NCI-H2171 treated with DMSO at 0.1 percent for 48 hours (cell line): Measurements from ENCODE around the gene CEACAM21.
"Not testable (repeated sequence)": the region's sequence is repeated elsewhere in the genome, so short reads cannot be mapped to it uniquely, and the experiment has no call there.

Experiments
- DNase-seq: peaks from one replicate; lab custom pipeline; 2025; lab: John Stamatoyannopoulos, UW

Gene CEACAM21

DNA sequence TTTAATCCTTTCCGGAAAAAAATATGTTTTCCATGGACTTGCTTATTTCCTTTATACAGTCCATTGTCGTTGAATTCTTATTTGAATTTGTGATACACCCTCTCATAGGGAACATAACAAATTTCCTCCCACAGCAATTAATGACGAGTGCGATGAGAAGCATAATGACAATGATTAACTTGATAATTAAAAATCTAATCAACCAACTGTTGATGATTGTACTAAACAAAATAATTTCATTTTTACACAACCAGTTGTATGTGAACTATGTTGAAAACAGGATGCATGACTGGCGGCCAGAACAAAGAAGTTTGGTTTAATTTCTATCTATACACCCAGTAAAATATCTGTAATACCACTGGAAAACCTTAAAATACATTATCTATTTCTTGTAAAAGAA, 26.1 kb upstream of the CEACAM21 start:
- no peak for DNase-seq

DNA sequence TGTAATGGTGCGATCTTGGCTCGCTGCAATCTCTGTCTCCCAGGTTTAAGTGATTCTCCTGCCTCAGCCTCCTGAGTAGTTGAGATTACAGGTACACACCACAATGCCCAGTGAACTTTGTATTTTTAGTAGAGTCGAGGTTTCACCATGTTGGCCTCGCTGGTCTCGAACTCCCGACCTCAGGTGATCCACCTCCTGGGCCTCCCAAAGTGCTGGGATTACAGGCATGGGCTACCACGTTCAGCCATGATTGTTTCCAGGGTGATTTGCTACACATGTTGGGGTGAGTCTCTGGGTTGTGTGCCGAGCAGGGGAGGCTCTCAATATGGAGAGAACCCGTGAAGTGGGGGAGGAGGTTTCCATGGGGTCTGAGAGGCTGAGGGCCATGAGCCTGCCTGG, 24.8 kb upstream of the CEACAM21 start:
- DNase-seq, result no peak

DNA sequence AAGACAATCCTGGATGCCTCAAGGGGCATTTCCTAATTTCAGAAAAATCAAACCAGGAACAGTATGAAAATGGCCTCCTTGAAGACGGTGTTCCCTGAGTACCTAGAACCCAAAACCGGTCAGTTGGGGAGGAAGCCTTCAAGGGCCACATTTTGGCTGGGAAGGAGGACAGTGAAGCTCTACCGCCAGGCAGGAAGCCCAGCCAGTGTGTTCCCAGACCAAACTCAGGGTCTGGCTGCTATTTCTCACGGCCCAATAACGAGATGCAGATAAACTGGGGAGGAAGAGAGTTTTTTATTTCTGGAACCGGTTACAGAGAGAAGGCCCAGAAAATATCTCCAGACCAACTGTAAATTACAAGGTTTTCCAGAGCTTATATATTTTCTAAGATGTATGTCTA, 24.3 kb upstream of the CEACAM21 start:
- DNase-seq, result no peak

DNA sequence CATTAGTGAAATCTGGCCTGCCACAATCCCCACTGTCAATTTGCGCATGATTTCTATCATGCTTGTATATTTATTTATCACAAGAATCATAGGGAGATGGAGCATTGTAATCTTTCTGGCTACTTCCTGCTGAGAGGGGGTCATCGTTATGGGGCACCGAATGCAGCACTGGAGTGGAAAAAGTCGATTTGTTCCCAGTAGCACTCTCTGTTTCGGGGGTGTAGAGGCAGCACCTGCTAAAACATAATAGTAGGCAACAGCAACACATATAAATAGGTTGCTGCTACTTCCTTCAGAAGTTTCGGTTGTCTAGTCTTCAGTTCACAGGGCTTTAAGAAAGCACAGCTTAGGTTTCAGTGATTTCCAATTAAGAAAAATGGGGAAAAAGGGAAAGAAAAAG, 23.4 kb upstream of the CEACAM21 start:
- DNase-seq, result no peak

DNA sequence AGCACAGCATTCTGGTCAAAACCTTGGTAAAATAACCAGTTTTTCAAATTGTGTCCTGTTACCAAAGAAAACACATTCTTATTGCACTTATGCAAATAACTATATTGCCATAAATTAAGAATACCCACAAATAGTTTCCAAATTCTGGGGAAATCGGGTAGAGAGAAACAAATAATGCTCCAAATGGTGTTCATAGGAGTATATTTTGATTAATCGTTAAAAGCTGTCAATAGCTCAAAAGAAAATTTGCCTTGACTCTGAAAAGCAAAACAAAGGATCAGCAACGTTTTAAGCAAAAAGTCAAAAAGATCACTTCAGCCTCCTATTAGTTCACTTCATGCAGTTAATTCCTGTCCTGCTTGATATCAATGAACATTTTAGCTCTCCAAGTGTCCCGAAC, 22.2 kb upstream of the CEACAM21 start:
- no peak for DNase-seq

DNA sequence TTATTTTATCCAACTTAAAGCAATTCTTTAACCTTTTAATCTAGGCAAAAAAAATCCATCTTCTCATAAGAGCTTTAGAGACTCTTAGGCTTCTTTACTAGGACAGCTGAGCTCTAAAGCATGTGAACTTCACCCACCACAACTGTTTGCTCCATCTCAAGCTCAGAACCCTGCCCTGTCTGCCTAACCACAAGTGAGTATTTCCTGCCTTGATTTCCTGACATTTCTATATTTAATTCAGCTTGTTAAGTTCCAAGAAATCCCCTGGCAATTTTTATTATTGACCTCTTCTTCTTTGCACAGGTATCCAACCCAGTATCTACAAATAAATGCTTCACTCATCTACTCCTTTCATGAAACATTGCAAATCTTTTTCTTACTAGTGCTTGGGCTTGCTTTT, 21.1 kb upstream of the CEACAM21 start:
- DNase-seq, result no peak

DNA sequence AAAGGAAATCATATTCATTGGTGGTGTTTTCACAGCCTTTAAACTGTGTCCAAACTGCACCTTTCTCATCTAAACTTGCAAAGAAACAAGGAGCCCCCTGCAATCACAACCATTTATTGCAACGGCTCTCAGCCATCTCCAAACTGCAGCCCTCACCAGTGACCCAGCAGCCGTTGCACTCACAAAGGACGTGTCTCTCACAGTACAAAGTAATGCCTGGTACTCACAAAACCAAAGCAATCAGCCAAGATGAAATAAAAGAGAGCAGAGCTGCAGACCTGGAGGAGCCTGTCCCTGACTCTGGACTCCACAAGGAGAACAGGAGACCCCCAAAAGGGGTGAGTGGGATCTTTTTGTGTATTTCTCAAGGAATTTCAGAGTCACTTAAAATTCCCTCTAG, 20.2 kb upstream of the CEACAM21 start:
- DNase-seq, result no peak

DNA sequence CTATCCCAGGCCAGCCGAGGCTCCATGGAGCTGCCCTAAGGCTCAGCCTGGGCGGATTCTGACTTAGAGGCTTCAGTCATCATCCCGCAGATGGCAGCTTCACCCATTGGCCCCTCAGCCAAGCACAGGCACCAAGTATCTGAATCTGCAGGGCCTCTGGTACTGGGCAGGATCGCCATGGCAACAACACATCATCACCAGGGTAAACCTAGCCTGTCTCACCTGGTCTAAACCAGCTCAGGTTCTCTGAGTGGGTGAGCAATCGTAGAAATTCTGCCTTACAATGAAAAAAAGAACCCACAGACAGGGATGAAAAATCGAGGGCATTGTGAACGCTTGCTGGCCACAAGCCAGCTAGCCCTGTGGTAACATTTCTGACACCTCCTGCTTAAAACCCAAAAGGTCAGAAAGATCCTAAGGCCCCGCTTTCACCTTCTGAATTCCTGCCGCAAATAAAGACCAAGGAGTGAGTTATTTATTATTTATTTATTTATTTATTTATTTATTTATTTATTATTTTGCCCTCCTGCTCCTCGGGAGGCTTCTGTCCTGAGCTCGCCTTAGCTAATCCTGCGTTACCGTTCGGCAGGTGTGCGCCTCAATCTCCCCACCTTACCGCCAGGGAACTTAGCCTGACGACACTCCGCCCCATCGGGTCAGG, 12.0 kb upstream of the CEACAM21 start:
- no peak for DNase-seq

DNA sequence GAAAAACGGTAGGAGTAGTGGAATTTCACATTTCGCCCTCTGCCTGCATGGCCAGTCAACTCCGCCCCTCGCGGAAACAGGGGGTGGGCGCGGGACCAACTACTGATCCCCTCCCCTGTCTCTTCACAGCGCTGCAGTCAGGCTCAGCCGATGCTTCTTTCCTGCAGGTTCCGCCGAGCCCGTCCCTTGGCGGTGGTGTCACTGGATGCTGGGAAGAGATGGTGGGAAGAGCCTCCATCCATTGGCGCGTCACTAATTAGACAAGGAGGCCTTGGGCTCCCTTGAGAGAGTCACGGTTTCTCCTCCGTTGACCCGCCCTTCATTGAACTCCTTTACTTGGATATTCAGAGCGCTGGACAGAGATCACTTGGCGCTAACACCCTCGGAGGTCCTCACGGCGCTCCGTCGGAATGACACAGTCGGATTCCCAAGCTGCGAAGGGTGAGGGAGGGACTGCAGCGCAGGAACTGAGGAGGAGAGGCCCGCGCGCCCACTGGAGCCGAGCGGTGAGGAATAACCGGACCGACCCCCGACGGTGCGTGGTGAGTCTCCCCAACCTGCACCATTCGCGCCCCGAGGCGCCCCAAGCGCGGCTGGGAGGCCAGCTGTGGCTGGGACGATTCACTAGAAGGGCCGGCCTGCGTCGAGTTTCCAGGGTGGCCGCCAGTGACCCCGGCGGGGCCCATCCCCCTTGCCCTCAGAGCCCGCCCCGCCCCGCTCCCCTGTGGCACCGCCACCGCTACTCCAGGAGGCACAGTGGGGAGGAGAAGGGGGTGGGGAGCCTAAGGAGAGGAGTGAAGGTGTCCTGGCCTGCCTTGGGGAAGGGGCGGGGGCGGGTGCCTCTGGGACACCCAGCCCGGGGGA, 11.2 kb upstream of the CEACAM21 start:
- DNase-seq, result no peak

DNA sequence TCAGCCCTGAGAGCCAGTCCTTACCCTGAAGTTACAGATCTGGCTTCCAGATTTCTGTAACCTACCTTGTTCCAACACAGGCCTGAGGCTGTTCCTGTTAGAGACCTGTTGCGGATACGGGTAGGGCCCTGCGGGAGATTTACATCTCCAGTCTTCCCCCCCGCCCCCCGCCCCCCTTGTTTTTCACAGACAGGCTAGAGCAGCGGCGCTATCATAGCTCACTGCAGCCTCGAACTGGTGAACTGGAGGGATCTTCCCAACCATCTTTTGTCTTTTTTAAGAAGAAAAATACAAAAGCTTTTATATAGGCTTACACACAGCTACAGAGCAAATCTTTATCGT, 10.6 kb upstream of the CEACAM21 start:
- DNase-seq, result no peak

DNA sequence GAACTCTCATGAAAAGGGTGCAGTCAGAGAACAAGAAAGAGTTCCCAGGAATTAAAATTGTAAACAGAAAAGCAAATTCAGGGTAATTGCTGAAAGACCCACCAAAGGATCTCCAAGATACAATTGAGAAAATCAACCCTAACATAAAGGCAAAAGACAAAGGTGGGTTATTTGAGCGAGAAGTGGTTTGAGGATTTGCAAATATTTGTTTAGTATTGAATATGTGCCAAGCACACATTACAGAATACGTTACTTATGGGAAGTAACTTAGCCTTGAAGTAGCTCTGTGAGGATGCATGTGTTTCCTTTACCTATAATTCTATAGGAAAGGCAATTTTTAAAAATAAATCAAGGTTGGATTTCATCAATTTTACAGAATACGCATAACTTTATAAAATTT, 10.0 kb upstream of the CEACAM21 start:
- no peak for DNase-seq

DNA sequence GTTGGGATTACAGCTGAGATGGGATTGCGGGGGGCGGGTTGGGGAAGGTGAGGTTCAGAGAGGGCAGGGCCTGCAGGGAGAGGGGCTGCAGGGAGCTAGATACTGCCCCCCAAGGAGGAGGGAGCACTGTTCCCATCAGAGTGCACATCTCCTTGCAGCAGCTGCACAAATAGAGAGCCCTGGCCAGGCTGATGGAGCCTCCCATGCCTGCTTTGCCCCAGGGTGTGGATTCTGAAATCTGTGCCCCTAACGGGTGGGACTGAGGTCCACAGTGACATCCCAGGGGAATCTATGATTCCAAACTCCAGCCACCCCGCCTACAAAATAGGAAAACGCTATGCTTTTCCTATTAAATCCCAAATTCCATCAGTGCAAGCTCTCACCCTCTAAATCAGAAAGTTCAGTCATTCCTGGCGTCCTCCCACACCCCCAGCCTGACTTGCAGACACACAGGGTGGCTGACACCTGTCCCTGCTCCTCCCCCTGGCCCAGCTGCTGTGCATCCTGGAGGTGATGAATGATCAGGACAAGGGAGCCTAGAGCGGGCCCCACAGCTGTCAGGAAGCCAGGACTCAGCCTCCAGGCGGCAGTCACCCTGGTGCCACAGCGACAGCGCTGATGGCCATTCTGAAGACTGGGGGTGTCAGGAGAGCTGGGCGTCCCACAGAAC, 6.3 kb upstream of the CEACAM21 start:
- no peak for DNase-seq

DNA sequence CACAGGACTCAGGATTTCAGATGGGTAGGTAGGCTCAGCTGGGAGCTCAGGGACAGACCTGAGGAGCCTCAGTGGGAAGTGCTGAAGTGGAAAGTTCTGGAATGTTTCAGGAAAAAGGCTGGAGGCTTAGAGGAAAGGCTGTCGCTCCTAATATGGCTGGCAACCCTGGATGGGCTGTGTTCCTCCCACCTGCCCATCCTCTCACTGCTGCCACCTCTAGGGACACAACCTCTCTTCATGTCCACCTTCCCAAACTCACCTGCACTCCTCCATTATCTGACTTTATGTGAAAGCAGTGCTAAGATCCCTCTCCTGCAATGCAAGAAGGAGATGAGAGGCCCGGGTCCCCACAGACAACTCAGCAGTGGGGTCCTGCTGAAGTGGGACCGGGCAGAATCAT, 5.8 kb upstream of the CEACAM21 start:
- DNase-seq, result no peak

DNA sequence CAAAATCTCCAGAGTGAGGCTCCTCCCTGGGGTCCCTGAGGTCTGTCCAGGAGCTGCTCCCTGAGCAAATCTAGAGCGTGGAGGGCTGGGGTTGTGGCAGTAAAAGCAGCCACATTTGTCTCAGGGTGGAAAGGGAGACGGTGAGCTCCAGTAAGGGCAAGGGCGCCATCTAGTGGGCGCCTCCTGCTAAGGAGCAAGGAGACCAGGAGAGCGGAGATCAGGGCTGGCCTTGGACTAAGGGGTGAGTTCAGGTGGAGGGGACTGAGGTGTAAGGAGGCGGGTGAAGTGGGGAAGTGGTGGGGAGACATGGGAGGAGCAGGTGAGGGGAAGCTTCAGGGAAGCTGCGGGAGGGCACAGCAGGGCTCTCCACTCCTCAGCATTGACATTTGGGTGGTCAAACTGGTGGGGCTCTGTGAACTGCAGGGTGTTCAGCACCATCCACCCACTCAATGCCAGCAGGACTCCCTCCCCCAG, 5.3 kb upstream of the CEACAM21 start:
- DNase-seq, result peak; percentile 62

DNA sequence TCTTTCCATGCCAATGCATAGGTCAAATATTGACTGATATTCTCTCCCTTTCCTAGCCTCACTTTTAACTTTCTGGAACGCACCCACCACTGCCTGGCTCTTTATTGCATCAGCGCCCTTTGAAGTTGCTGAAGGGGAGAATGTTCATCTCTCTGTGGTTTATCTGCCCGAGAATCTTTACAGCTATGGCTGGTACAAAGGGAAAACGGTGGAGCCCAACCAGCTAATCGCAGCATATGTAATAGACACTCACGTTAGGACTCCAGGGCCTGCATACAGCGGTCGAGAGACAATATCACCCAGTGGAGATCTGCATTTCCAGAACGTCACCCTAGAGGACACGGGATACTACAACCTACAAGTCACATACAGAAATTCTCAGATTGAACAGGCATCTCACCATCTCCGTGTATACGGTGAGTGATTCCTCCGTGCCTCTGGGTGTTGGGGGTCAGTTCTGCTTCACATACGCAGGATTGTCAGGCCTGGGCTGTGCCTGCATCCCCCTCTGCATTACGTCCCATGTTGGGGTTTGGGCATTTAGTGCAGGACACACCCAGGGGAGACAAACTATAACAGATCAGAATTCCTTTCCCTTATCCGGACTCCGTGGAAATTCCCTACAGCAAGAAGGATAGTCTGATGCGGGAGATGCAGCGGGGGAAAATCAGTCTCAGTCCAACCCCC, 1.3 kb downstream of the CEACAM21 start:
- no peak for DNase-seq

DNA sequence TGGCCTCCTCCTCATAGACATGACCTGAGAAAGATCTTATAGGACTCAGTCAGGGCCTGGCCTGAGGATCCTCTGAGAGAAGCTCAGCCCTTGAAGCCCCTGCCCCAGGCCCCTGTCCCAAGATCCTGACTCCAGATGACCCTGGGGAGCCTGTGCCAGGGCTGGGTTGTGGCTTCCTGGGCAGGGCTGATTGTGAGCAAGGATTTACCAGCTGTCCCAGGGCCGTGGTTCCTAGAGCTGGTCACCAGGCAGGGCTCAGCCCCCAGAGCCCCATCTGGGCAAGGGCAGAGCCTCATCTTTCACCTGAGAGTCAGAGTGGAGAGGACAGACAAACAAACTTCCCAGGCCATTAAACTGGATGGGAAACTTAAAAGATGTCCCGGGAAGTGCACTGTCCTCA, 1.9 kb downstream of the CEACAM21 start:
- DNase-seq, result no peak

DNA sequence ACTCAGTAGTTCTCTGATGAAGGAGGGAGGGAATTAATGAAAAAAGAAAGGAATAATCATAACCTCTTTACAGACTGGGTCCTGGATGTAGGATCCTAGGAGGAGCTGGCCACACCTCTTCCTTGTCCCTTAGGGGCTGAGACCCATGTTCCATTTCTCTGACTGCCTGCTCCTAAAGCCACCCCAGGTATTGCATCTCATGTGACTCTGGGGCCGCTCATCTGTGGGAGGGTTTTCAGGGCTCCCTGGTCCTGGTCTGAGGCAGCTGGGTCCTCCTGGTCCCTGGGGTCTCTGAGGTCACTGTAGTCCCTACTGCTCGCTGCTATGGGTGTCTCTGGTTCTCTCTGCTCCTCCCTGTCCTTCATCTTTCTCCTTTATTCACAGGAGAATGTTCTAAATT, 2.9 kb downstream of the CEACAM21 start:
- no peak for DNase-seq

DNA sequence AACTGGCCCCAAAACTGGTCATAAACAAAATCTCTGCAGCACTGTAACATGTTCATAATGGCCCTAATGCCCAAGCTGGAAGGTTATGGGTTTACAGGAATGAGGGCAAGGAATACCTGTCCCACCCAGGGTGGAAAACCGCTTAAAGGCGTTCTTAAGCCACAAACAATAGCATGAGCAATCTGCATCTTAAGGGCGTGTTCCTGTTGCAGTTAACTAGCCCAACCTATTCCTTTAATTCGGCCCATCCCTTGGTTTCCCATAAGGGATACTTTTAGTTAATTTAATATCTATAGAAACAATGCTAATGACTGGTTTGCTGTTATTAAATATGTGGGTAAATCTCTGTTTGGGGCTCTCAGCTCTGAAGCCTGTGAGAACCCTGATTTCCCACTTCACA, 5.1 kb downstream of the CEACAM21 start:
- DNase-seq, result not testable (repeated sequence)

DNA sequence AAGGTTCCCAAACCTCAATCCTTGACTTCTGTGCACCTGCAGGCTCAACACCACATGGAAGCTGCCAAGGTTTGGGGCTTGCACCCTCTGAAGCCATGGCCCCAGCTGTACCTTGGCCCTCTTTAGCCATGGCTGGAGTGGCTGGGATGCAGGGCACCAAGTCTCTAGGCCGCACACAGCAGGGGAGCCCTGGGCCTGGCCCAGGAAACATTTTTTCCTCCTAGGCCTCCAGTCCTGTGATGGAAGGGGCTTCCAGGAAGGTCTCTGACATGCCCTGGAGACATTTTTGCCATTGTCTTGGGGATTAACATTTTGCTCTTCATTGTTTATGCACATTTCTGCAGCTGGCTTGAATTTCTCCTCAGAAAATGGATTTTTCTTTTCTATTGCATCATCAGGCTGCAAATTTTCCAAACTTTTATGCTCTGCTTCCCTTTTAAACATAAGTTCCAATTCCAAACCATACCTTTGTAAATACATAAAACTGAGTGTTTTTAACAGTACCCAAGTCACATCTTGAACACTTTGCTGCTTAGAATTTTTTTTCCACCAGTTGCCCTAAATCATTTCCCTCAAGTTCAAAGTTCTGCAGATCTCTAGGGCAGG, 6.7 kb downstream of the CEACAM21 start:
- DNase-seq, result not testable (repeated sequence)

DNA sequence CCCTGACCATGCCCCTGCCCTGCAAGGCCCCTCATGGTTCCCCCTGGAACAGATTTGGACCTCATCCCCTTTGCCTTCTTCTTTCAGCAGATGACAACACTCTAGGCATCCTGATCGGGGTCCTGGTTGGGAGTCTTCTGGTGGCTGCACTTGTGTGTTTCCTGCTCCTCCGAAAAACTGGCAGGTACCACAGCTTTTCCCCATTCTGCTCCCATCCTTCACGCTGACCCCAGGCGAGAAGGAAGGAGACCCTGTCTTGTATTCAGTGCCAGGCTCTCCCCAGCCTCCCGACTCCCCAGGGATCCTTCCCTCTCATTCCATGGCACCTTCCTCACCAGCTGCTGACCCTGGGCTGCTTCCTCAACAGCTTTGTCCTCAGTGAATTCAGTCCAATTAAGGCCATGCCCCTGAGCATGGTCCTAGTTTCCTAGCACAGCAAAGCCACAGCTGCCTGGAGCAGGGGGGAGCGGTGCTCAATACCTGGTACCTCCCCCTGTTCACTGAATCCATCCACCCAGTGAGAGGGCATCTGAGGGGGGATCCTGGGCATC, 8.4 kb downstream of the CEACAM21 start:
- DNase-seq, result no peak

DNA sequence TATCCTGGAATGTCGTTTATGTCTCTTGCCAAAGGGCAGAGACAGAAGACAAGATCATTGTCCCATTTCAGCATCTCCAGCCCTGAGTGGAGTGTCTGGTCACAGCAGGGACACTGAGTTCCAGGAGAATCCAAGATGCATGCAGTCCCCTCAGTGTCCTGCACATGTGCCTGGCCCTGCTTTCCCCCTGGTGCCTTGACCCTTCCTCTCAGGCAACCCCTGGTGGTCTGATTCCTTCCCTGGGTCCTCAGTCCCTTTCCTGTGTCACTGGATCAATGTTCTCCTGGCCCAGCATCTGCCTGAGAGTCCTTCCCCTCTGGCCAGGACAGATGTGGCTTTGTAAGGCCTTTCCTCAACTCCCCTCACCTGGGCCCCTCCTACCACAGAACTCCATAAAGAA, 9.0 kb downstream of the CEACAM21 start:
- no peak for DNase-seq

DNA sequence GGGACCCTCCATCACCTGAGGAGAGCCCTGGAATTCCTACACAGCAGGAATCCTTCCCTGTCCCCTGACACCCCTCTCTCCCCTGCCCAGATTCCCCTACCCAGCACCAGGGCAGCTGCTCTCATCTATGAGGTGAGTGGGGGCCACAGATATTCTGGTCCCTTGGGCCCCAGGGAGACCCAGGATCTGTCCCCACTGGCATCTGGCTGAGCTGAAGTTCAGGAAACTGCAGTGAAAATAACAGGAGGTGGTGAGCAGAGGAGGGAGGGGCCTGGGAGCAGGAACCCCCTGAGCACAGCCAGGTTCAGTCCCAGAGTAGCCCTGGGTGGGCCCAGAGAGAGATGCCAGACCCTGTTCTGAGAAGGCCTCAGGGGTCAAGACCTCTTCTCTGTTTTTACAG, 10.1 kb downstream of the CEACAM21 start:
- no peak for DNase-seq
